Kidney (tissue), 14 donors: ENCODE data around the gene GPX4. TPM values are rescaled to one million over a fixed set of nuclear protein-coding genes. Genes with fewer than 3 reads are reported as not detected.
A peak's percentile ranks its signal among the peaks of the same experiment; 100 is the strongest.

Experiments
- DNase-seq, 5 donors: peaks; one replicate each; pipeline ENCODE4 v3.0.0-alpha.2; 2013 to 2020
- FAIRE-seq: peaks from 2 replicates; lab custom pipeline; 2012; peaks lifted over from hg19 to GRCh38; lab: Jason Lieb, UNC
- H3K27ac ChIP-seq, 2 donors: one replicate each; pipeline ENCODE4 v1.7.0; 2013; ENCODE audit warnings: low read depth in 2 of 2, low read length in 2 of 2, inconsistent platforms in 1 of 2
- H3K27me3 ChIP-seq: one replicate; pipeline ENCODE4 v1.7.1; 2013; ENCODE audit warnings: low read length, inconsistent platforms; ENCODE audit not compliant: control insufficient read depth, insufficient read depth
- H3K36me3 ChIP-seq, 3 donors: one replicate each; pipeline versions ENCODE4 v1.7.0 to v1.7.1; 2013; ENCODE audit warnings: low read length in 3 of 3, control low read depth in 1 of 3, inconsistent platforms in 1 of 3; ENCODE audit not compliant: insufficient read depth in 3 of 3, control insufficient read depth in 2 of 3
- H3K4me1 ChIP-seq, 3 donors: one replicate each; pipeline versions ENCODE4 v1.7.0 to v1.7.1; 2013; ENCODE audit warnings: low read length in 3 of 3, inconsistent platforms in 1 of 3, low read depth in 1 of 3; ENCODE audit not compliant: control insufficient read depth in 2 of 3, insufficient read depth in 2 of 3
- H3K4me3 ChIP-seq, 3 donors: one replicate each; pipeline versions ENCODE4 v1.7.0 to v1.8.1; 2013; ENCODE audit warnings: low read length in 3 of 3, control low read depth in 1 of 3, inconsistent platforms in 1 of 3
- H3K9ac ChIP-seq, 3 donors: one replicate each; pipeline versions ENCODE4 v1.7.0 to v1.7.1; 2013; ENCODE audit warnings: low read length in 3 of 3, control low read depth in 1 of 3, inconsistent platforms in 1 of 3
- H3K9me3 ChIP-seq, 3 donors: one replicate each; pipeline versions ENCODE4 v1.7.0 to v1.7.1; 2013; ENCODE audit warnings: low read length in 3 of 3, control low read depth in 1 of 3, inconsistent platforms in 1 of 3; ENCODE audit not compliant: control insufficient read depth in 2 of 3, insufficient read depth in 1 of 3
- CTCF ChIP-seq: IDR thresholded peaks from 3 replicates; pipeline ENCODE4 v1.5.1; 2012; ENCODE audit warnings: mild to moderate bottlenecking, moderate library complexity, borderline replicate concordance; ENCODE audit not compliant: insufficient read depth; ENCODE audit errors: extremely low read depth
- intact Hi-C: fragments of 100-400 bp; cut with DNase I; formaldehyde crosslinking; loops from one replicate; pipeline ENCODE4 v1.11.1; 2022
- polyA plus RNA-seq: library from polyadenylated mRNA; stranded (reverse); fragments of 350-450 nt; fragmentation: Illumina TruSeq; extraction: RNeasy Lipid Tissue Mini Kit (QIAGEN cat#74804); gene quantifications from one replicate; pipeline ENCODE4 v1.2.3, GENCODE V29; 2014; ENCODE audit warnings: low read depth, low replicate concordance; ENCODE audit not compliant: insufficient read depth
- total RNA-seq: library from RNA; stranded (reverse); fragmentation: NEBNext Ultra II Directional; extraction: Animal tissue kit (Norgen Biotek cat#: 25700); gene quantifications from one replicate; pipeline ENCODE4 v1.2.1, GENCODE V29; 2021
- donor health status: control.
- donor health status: control.
- donor health status: control.
- donor health status: control.
- donor health status: control.
- donor health status: DM: yes; HTN: yes; CAD: no.
- donor health status: Normal renal cell carcinoma (clear cell type).

GPX4 gene
- total and polyA plus RNA-seq, 2 donors from 2014 or later: 268 to 966 TPM

DNA sequence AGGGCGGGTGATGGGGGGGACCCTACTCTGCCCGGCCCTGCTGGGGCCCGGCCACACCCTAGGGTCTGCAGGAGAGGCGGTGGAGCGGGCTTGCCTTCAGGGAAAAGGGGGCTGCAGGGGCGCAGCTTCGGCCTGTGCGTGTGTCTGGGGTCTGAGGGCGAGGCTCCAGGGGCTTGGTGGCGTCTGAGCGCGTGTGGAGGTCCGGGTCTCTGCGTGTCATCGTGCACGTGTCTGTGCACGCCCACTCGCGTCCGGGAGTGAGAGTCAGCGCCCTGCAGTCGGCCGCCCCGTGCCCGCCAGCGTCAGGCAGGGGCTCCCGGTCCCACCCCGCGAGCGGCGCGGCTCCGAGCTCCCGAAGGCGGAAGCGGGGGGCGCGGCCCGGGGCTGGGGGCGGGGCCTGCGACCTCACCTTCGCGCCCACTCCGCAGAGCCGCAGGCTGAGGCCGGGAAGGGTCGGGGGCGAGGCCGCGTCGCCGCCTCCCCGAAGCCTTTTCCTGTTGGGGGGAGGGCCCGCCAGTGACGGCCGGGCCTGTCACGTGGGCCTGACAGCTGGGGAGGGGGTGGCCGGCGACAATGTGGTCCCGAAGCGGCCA lies 37.0 kb upstream of the GPX4 start, which contains the start of gene ARHGAP45:
Gene ARHGAP45, plus strand, starts transcription at position 420 of the 593 bp plus-strand sequence. CDS start 239 bp downstream, outside the sequence.
- no peak within 1 kb of the TSS for H3K9ac ChIP-seq
- DNase-seq (peak in 1 of 5 donors; percentile 89), FAIRE-seq (no peak)

GRCh38 chr19:1067341-1067957 lies 36.3 kb upstream of the GPX4 start:
- Histone ChIP-seq H3K27me3 (peaks cover 19% of the 10 kb centered on the region), H3K9ac (no peak overlapping the region)

More for the DNA sequence above, 37.0 kb upstream of the GPX4 start, which contains the start of gene ARHGAP45:
- no peak for TF ChIP-seq CTCF
- Histone ChIP-seq H3K9me3 (no peaks in the 10 kb centered on the region), H3K4me1 (peaks cover 0 to 19% (median 4%) of the 10 kb centered on the region in 3 donors), H3K27ac (peak within 1 kb of the TSS in 1 of 2 donors; percentile 72), H3K4me3 (no peak within 1 kb of the TSS), H3K27me3 (peaks cover 17% of the 10 kb centered on the region), H3K36me3 (no peaks in the 10 kb centered on the region)
- intact Hi-C loops: no loop called here

DNA sequence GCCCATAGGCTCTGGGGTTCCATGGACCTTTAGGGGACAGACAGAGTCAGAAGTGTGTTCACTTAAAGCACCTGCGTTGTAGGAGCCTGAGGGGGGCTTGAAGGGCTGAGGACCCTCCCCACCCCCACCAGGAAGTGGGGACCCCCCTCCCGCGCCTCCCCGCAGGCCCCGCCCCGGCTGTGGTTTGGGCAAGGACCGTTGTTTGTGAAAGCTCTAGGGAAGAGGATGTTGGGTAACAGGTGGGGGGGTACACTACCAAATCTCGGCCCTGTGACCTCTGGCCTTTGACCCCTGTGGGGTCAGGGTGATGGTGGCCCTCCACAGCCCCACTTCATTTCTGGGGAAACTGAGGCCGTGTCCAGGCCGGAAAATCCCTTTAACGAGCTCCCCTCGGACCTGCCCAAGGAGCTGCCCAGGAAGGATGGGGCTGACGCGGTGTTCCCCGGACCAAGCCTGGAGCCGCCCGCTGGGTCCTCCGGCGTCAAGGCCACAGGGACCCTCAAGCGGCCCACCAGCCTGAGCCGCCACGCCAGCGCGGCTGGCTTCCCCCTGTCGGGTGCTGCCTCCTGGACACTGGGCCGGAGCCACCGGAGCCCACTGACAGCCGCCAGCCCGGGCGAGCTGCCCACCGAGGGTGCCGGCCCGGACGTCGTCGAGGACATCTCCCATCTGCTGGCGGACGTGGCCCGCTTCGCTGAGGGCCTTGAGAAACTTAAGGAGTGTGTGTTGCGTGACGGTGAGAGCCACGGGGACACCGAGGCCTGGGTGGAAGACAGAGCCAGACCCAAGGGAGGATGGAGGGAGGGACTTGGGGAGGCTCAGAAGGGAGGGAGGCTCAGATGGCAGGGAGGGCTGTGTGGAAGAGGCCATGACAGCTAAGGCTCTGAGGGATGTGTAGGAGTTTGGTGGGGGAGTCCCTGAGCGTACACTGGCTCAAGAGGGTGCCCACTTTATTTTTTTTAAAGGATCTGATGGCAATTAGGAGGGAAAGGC lies 35.5 kb upstream of the GPX4 start:
- Histone ChIP-seq H3K4me3 (no peak overlapping the region), H3K36me3 (no peaks in the 10 kb centered on the region), H3K9me3 (no peaks in the 10 kb centered on the region), H3K4me1 (peaks cover 0 to 19% (median 4%) of the 10 kb centered on the region in 3 donors), H3K27me3 (peaks cover 20% of the 10 kb centered on the region), H3K27ac (peak overlapping the region in 1 of 2 donors; percentile 72), H3K9ac (no peak overlapping the region)
- no peak for FAIRE-seq
- DNase-seq: peak in 2 of 5 donors; percentile 70 to 89
- no peak for TF ChIP-seq CTCF
- intact Hi-C loops: no loop called here

More at GRCh38 chr19:1067341-1067957, 36.3 kb upstream of the GPX4 start:
- Histone ChIP-seq H3K4me3 (no peak overlapping the region), H3K36me3 (no peaks in the 10 kb centered on the region), H3K27ac (peak overlapping the region in 1 of 2 donors; percentile 72), H3K9me3 (no peaks in the 10 kb centered on the region), H3K4me1 (peaks cover 0 to 19% (median 4%) of the 10 kb centered on the region in 3 donors)
- intact Hi-C loops: no loop called here
- TF ChIP-seq CTCF: no peak
- DNase-seq (peak in 1 of 5 donors; percentile 80), FAIRE-seq (no peak)
